Activated CD4-positive, alpha-beta T cell treated with anti-CD3 and anti-CD28 coated beads, Interleukin-2, amount 50 U/mL, for 1 hour (primary cell): Measurements from ENCODE around the gene TFF2.
A peak's percentile ranks its signal among the peaks of the same experiment; 100 is the strongest.

Source experiments
- DNase-seq: peaks from one replicate; pipeline ENCODE4 v3.0.0-alpha.2; 2020

The TFF2 gene

GRCh38 chr21:42344631-42345030, 6.2 kb downstream of the TFF2 start:
- DNase-seq, result no peak

DNA sequence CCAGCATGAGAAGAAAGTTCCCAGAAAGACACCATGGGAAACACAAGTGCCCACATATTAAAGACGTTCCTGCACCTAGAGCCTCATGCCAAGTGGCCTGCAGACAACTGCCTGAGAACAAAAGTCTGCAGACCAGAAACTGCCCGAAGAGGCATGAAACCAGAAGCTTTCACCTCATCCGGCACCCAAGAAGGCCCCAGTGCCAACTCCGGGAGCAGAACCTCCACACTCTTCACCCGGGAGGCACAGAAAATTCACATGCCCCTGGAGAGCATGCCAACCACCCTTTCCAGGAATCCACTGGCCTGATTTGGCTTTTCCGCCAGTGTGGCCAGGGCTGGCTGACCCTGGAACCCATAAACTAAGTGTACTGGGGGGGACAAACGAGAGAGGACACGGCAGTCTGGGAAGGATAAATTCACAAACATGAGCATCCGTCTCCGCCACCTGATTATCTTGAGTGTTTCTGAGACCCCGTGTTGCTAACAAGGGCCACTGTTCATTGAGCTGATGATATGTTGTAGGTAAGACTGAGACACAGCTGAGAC, 6.8 kb downstream of the TFF2 start:
- no peak for DNase-seq

DNA sequence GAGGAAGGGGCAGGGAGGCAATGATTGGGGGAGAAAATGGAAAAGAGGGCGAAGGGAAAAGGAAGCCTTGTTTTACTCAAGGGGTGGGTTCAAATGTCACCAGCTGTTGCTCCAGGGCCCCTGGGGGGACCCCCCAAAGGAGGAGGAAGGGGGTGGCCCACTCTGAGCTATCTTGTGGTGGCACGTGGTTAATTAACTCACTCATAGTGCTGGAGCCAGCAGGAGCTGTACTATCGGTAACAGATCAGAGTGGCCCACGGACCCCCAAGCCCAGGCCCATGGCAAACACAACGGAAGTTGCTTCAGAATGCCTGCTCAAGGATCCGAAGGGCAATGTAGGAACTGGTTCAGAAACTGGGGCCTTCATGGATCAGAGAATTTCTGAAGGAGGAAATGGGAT, 7.2 kb downstream of the TFF2 start:
- DNase-seq, result no peak

GRCh38 chr21:42343101-42343500, 7.7 kb downstream of the TFF2 start:
- no peak for DNase-seq

DNA sequence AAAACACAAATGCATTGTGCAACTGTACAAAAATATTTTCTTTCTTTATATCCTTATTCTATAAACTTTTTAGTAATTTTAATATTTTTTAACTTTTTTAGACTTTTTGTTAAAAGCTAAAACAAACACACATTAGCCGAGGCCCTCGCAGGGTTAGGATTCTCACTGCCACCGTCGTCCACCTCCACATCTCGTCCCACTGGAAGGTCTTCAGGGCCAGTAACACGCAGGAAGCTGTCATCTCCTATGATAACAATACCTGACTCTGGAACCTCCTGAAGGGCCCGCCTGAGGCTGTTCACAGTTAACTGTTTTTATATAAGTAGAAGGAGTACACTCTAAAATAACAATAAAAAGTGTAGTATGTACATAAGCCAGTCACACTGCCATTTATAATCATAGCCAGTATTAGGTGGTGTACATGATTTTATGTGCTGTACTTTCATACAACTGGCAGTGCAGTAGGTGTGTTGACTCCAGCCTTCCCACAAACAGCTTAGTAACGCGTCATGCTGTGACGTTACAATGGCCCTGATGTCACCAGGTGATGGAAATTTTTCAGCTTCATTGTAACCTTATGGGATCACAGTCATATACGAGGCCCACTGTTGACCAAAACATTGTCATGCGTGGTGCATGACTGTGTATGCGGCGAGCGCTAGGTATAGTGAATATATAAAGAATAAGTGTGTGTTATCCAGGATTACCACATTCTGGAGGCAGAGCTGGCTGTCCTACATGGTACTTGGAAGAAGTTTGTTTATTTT, 8.8 kb downstream of the TFF2 start:
- DNase-seq, result no peak

DNA sequence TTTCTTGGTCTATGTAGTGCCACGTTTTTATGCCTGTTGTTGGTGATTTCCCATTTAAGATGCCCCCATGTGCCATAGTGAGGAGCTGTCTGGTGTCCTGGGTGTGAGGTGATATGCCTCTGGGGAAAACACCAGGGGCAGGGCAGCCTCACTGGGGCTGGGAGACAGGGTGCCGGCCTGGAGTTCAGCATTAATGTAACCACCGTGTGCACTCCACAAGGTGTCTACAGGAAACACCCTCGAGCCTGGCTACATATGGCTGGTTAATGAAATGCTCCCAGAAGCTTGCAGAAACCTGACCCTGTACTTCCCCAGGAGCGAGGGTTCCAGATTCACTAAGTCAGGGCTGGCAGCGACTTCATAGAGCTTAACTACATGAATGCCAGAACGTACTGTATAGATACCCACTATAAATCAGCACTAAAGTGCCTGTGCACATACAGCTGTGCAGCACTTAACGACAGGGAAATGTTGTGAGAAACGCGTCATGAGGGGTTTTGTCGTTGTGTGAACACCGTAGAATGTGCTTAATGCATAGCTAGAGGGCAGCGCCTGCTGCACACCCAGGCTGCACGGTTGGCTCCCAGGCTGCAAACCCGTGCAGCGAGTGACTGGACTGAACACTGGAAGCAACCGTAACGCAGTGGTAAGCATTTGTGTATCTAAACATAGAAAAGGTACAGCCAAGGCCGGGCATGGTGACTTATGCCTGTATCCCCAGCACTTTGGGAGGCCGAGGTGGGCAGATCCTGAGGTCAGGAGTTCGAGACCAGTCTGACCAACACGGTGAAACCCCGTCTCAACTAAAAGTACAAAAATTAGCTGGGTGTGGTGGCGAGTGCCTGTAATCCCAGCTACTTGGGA, 10.4 kb downstream of the TFF2 start:
- DNase-seq, result no peak

GRCh38 chr21:42338729-42339715, 11.8 kb downstream of the TFF2 start:
- no peak for DNase-seq

DNA sequence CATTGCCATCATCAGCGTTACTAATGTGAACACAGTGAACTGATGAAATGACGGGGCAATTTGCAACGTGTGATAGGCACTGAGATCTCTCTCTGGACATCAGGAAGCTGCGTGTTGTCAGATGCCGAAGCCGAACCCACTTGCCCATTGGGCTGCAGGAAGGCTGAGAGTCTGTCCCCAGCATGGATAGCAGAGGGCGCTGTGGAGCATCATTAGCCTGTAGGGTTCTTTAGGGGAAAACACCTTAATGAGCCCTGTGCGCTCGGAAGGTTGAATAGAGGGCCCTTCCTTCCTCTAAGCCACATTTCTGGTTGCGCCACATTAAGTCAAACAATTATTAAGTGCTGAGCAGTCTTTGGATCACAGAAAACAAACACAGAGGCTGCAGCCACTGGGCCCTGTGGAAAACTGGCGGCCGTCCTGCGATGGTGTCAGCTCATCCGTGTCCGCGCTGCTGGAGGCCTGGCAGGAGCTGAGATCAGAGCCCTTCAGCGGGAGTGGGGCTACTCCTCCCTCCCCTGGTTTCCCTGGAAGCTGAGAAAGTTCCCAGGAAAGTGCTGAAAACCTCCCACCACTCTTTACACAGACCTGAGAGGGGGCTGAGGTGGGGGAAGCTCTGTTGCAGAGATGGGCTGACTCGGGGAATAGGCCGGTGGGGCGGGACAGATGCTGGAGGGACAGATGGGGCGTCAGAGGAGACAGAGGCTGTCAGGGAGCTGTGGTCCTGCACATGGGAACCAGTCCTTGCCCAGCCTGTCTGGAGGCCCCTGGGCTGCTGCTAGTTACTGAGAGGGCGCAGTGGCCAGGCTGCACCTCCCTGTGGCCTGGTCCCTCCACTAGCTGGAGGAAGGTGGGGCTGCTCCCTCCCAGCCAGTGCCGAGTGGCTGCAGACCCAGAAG, 12.7 kb downstream of the TFF2 start:
- peak; percentile 89 for DNase-seq

DNA sequence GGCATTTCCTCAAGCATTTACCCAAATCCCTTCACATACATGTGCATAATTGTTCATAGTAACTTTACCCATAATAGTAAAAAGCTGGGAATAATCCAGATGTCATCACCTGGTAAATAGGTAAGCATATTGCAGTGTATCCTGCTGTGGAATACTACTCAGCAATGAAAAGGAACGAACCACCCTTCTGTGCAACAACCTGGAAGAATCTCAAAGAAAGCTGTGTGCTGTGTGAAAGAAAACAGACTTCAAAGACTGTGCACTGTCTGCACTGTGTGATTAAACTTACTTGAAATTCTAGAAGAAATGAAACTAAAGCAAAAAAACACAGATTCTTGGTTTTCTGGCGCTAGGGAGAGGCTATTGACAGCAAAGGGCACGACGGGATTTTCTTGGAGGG, 13.5 kb downstream of the TFF2 start:
- no peak for DNase-seq

DNA sequence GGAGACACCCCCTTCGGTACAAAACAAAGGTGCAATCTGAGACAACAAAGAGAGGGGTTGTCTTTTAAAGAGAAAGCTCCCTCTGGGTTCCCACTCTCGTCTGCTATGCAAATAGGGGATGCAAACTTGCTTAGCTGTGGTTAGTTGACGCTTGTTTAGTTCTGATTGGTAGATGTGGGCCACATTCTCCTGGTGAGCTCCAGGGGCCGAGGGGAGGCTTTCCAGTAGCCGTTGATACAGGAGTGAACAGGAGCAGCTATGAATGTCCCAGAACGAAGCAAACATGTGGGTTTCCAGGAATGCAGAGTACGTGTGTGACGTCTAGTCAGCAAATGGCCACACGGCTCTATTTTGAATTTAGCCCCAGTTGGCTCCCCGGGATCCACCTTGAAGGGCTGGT, 14.7 kb downstream of the TFF2 start:
- DNase-seq, result no peak

- DNase-seq, result no peak
Observed at GRCh38 chr21:42332557-42333317, 18.1 kb downstream of the TFF2 start.

DNA sequence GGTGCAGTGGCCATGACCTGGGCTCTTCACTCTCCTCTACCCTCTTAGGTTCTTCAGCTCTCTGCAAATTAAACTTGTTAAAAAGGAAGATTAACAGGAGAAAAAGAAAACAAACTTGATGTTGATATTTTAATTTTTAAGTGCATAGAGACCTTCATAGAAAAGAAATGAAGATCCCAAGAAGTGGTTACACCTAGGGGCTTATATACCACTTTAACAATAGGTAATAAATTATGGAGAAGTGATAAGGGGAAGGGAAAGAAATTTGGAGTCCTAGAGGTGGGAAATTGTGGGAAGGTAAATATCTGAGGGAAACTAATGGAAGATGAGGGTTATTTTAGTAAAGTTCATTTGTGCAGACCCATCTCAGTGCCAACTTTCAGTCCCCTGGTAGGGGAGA, 19.1 kb downstream of the TFF2 start:
- DNase-seq, result no peak

GRCh38 chr21:42330380-42331371, 20.1 kb downstream of the TFF2 start:
- no peak for DNase-seq

DNA sequence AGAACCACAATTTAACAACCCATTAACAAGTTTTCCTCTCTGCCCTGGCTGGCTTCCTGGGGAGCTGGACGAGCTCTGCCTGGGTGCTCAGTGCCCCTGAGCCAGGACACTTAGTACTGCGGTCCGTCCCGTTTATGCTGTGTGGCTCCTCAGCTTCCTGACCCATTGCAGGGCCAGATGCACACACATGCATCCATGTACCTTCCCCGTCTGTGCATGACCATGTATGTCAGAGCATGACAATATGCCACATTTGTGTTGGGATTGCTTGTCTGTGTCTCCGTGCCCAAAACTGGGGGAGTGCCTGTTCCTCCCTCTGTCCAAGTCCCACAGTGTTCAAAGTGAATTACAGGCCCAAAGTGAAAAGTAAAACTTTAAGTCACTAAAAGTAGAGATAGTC, 25.9 kb downstream of the TFF2 start:
- no peak for DNase-seq

- no peak for DNase-seq
Observed at GRCh38 chr21:42321845-42322244, 28.9 kb downstream of the TFF2 start.

DNA sequence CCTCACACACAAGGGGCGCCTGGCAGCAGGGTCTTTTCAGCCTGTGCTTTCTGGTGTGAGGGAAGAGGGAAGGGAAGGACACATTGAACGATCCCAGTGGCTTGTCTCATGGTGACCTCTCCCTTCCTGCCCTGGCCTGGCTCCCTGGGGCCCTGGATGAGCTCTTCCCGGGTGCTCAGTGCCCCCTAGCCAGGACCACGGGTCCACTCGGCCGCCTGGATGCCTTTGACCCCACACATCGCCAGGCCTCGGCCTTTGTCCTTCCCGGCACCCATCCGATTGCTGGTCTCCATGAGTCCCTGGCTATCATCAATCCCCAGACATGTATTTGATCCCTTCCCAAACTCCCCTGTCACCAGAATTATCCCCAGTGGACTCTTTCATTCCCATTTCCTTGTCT, 29.6 kb downstream of the TFF2 start:
- no peak for DNase-seq

GRCh38 chr21:42320791-42321190, 30.0 kb downstream of the TFF2 start:
- DNase-seq, result no peak

- no peak for DNase-seq
Observed at GRCh38 chr21:42319851-42320572, 30.8 kb downstream of the TFF2 start.

DNA sequence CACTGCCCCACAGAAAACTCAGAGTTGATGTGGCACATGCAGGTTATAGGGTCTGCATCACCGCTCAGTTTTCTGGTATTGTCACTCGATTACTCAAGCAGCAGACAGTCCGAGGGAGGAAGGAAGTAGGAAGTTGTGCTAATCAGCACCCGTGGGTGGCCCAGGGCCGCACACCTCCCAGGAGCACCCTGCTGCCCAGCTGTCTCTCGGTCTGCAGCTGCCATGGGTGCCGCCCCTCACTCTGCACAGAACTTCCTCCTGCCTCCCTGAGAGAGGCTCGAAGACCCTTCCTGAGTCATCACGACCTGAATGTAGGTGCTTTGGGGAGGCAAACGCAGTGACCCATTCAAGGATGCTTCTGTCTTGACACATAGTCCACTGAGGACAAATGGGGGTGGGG, 31.4 kb downstream of the TFF2 start:
- DNase-seq, result no peak
